HEK293 (cell line): ENCODE results near the gene HNRNPC.

Experiments
- KLF16 ChIP-seq: fragments of 450-650 bp; formaldehyde crosslinking; IDR thresholded peaks from 2 replicates; pipeline ENCODE4 v1.5.1; 2017; ENCODE audit warnings: missing biosample characterization, missing genetic modification characterization
- SP2 ChIP-seq: fragments of 450-650 bp; formaldehyde crosslinking; IDR thresholded peaks from 2 replicates; pipeline ENCODE4 v1.5.1; 2016; ENCODE audit warnings: missing biosample characterization, missing genetic modification characterization
- ZNF133 ChIP-seq: fragments of 450-650 bp; formaldehyde crosslinking; IDR thresholded peaks from 2 replicates; pipeline ENCODE4 v1.5.1; 2016; ENCODE audit warnings: missing biosample characterization, missing genetic modification characterization
- ZNF324 ChIP-seq: fragments of 450-650 bp; formaldehyde crosslinking; IDR thresholded peaks from 2 replicates; pipeline ENCODE4 v1.5.1; 2016; ENCODE audit warnings: missing biosample characterization, missing genetic modification characterization
- ZNF701 ChIP-seq: fragments of 450-650 bp; formaldehyde crosslinking; IDR thresholded peaks from 2 replicates; pipeline ENCODE4 v1.5.1; 2016; ENCODE audit warnings: missing biosample characterization, missing genetic modification characterization
- TF ChIP-seq, protein P1 (sequence below): fragments of 450-650 bp; IDR thresholded peaks from 2 replicates; pipeline ENCODE4 v1.5.1; 2018; ENCODE audit warnings: missing biosample characterization, missing genetic modification characterization

GRCh38 chr14:21268617-21269251, 508 bp downstream of the HNRNPC start:
- no peak for TF ChIP-seq ZNF133
- TF ChIP-seq ZNF324: no peak
- TF ChIP-seq SP2: no peak
- no peak for TF ChIP-seq ZNF701 (tag by site-specific recombination)
- TF ChIP-seq, protein P1, sequence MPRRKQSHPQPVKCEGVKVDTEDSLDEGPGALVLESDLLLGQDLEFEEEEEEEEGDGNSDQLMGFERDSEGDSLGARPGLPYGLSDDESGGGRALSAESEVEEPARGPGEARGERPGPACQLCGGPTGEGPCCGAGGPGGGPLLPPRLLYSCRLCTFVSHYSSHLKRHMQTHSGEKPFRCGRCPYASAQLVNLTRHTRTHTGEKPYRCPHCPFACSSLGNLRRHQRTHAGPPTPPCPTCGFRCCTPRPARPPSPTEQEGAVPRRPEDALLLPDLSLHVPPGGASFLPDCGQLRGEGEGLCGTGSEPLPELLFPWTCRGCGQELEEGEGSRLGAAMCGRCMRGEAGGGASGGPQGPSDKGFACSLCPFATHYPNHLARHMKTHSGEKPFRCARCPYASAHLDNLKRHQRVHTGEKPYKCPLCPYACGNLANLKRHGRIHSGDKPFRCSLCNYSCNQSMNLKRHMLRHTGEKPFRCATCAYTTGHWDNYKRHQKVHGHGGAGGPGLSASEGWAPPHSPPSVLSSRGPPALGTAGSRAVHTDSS: no peak
- TF ChIP-seq KLF16 (tag by site-specific recombination): no peak; the same call in 1 of the 2 replicates
